GM04504 (cell line): ENCODE data around the gene CELA3A.
"Not testable (repeated sequence)": the region's sequence is repeated elsewhere in the genome, so short reads cannot be mapped to it uniquely, and the experiment has no call there.

Experiments used
- DNase-seq: peaks from one replicate; pipeline ENCODE4 v3.0.0-alpha.2; 2012; ENCODE audit warnings: low read depth

Gene CELA3A

DNA sequence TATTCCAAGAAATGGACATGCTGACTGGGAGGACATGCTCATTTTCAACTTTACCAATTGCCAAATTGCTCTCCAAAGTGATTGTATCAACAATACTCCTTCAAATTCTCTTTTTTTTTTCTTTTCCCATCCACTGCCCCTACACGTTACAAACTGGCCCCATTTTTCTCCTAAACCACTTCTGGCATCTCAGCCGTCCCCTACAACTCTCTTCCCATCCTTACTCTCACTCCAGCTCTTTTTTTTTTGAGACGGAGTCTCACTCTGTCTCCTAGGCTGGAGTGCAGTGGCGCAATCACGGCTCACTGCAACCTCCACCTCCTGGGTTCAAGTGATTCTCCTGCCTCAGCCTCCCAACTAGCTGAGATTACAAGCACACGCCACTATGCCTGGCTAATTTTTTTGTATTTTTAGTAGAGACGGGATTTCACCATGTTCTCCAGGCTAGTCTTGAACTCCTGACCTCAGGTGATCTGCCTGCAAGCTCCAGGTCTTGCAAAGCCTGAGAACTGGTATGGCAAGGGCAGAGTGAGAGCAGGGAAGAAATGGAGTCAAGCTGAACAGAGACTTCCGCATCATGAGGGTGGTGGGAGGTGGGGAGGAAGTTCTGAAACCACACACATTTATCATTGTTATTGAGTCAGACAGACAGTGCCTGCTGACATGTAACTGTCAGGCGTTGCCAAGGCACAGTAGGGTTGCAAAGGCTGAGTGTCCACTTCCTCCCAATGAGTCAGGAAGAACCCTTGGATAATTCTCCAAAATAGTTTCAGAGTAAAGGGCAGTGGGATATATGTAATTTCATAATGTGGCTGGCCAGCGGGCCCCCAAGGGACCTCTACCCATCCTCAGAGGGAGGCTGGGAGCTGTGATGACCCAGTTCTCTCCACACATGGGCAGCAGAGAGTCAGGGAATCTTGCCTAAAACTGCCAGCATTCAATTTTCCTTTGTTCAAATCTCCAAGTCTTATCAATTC lies 17.4 kb downstream of the CELA3A start:
- peak; percentile 87 for DNase-seq

GRCh38 chr1:22021061-22021460 lies 19.6 kb downstream of the CELA3A start:
- DNase-seq: no peak

GRCh38 chr1:22024485-22025367 lies 23.3 kb downstream of the CELA3A start:
- no peak for DNase-seq

DNA sequence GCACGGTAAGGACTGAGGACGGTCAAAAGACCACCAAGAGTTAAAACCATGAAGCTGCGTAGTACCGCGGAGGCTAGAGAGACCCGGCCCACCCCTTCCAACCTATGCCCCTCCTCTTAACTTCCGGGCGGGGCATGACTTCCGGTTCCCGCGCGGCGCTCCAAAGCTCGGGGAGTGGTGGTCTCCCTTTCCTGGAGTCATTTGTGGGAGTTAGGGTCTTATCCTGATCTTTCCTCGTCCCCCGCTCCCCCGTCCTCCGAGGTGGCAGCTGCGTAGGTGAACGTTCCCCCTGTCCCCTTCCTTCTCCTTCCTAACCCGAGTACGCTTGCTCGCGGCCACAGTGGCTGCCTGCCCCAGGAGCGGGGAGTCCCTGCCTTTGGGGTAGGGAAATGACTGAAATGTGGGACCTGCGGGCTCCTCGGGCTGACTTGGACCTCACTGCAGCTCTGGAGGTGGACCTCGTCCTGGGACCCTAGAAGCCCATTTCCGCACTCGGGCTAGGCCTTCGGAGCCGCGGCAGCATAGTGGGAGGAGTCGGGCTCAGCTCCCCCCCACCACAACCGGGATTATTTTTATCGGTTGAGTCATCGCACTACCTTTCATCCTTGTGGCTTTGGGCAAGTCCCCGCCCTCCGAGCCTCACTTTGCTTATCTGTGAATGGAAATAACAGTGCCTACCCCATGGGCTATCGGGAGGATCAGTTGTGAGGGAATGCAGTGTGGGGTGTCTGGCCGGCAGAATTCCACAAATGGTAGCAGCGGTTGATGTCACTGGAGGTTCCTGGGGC lies 24.1 kb downstream of the CELA3A start:
- DNase-seq: peak; percentile 66

DNA sequence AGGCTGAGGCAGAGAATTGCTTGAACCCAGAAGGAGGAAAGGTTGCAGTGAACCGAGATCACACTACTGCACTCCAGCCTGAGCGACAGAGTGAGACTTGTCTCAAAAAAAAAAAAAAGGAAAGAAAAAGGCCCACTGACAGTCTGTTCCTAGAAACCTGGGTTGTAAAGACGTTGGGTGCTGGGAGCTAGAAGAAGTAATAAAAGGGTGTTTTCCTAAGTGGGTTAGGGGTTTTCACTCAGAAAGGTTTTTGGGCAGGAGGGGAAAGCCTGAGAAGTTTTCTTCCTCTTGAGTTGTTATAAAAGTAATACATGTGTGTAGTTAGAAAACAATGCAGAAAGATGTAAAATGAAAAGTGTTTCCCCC lies 25.4 kb downstream of the CELA3A start:
- DNase-seq: no peak

DNA sequence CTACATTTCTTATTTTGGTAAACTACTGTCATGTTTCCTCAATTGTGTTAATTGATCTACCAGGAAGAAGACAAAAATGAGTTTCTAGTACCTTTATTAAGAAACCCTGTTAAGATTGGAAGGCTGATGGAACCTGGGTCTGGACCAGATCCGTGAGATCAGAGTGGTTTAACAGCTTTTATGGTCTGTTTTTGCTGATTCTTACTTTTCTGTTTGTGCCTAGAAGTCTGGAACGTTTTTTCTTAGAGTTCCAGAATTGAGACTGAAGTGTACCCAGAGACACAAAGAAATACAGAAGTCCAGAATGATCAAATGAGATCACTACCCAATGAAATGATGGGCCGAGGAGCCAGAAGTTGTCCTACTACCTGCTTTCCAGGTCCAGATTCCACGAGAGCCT lies 28.6 kb downstream of the CELA3A start:
- no peak for DNase-seq

DNA sequence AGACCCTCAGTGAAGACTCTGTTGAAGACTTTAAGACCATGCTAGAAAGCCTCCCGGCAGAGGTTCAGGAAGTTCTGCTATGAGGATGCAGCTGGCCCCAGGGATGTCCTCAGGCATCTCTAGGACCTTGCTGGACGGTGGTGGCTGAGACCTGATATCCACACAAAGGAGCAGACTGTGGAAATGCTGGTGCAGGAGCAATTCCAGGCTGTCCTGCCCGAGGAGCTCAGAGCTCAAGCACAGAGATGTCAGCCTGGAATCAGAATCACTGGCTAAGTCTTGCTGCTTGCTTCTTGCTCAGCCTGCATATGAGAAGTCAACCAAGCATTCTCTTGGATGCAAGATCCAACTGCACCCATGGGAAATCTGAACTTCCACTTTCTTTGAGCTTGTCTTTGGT lies 29.0 kb downstream of the CELA3A start:
- no peak for DNase-seq

- DNase-seq: no peak
These were observed 29.9 kb downstream of the CELA3A start for GRCh38 chr1:22031214-22031962.

GRCh38 chr1:22034834-22035233 lies 33.4 kb downstream of the CELA3A start:
- DNase-seq: not testable (repeated sequence)

GRCh38 chr1:22037520-22037919 lies 36.1 kb downstream of the CELA3A start:
- DNase-seq: no peak

GRCh38 chr1:22038036-22038435 lies 36.6 kb downstream of the CELA3A start:
- no peak for DNase-seq

- no peak for DNase-seq
These were observed 38.3 kb downstream of the CELA3A start for GRCh38 chr1:22039594-22040285.

GRCh38 chr1:22040286-22040623 lies 38.8 kb downstream of the CELA3A start:
- DNase-seq: no peak

- DNase-seq: no peak
These were observed 40.0 kb downstream of the CELA3A start for GRCh38 chr1:22041505-22041904.

GRCh38 chr1:22043198-22043769 lies 41.8 kb downstream of the CELA3A start:
- no peak for DNase-seq

DNA sequence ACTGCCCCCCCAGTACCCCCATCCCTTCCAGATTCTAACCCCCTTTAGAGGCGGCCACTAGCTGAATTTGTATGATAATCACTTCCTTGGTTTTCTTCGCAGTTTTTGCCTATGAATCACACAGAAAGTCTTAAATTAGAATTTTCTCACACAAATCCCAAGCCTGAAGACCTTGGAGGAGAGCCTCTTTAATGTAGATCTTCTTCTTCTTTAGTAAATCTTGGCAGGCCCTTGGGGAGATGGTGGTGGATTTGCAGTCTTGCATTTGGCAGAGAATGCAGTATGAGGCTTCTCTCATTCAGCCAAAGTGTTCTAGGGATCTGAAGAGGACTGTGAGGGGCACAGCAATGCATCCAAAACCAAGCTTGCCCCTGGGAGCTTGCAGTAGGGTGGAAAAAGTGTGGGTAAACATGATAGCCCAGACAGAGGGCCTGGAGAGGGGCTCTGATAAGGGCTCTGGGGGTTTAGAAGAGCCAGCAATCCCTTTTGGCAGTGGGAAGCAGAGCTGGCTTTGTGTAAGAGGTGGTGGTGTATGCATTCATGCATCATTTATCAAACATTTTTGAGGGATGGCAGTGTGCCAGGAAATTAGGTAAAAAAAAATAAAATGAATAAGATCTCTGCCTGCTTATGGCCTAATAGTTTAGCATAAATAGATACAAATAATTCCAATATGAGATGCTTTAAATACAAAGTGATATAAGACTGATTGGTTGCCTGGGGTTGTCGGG lies 43.4 kb downstream of the CELA3A start:
- no peak for DNase-seq

GRCh38 chr1:22045604-22046228 lies 44.3 kb downstream of the CELA3A start:
- no peak for DNase-seq

DNA sequence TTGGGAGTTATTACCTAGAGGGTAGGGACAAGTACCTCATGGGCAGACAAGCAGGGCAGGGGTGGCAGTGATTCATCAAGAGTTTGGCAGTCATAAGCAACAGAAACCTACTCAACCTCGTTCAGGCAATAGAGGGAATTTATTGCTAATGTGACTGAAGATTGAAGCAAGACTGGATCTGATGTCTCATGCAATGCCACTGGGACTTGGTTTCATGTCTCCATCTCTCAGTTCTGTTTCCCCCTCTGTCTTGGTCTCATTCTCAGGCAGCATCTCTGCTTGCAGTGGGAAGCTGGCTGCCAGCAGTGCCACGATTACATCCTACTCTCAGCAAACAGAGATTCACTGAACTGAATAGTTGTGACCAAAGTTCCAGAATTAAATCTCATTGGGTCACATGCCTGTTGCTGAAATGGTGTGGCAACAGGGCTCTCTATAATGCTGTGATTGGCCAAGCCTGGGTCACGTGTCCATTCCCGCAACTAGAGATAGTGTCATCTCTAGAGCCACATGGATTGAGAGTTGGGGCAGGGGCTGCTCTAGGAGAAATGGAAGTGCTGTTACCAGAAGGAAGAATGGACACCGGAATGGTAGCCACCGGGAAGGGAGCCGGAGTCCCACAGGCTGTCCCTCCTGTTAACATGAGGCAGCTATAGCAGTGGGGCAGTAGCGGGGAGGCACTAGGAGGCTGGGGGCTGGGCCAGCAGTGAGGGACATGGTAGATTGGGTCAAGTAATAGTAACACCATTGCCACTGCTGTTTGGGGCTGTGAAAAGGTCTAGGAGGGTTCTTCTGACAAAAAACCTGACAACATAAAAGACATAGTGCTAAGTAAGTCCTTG lies 47.1 kb downstream of the CELA3A start:
- DNase-seq: no peak
